OCI-LY7 (cell line): ENCODE data around the gene DHX15. TPM values are rescaled to one million over a fixed set of nuclear protein-coding genes. Genes with fewer than 3 reads are reported as not detected.

Experiments used
- BruUV-seq: library from RNA; stranded (reverse); fragments of 400-500 nt; replicated peaks from 2 replicates; lab custom pipeline; 2021; lab: Mats Ljungman, UMichigan
- CTCF ChIA-PET: fragments of 300-600 bp; sonication (Branson Sonifier 250); formaldehyde crosslinking; loops from one replicate; lab custom pipeline; 2022; ENCODE audit warnings: antibody characterized with exemption; ENCODE audit not compliant: unreplicated experiment; lab: Charles Lee
- POLR2A ChIA-PET: fragments of 300-600 bp; sonication (Branson Sonifier 250); formaldehyde crosslinking; loops from one replicate; lab custom pipeline; 2022; ENCODE audit warnings: antibody characterized with exemption; lab: Charles Lee
- DNase-seq: peaks from one replicate; pipeline ENCODE4 v3.0.0-alpha.2; 2015; ENCODE audit warnings: low spot score
- H2AFZ ChIP-seq: fragments of 200-600 bp; sonication (generic), shearing (Covaris generic); 2 replicates; pipeline ENCODE4 v1.6.1; 2014; ENCODE audit warnings: mild to moderate bottlenecking, antibody characterized with exemption, low read length, moderate library complexity
- H3K27ac ChIP-seq: fragments of 200-600 bp; sonication (generic); 2 replicates; pipeline ENCODE4 v1.5.1; 2014; ENCODE audit warnings: mixed run types, low read depth, mild to moderate bottlenecking, moderate library complexity, low read length, inconsistent platforms; ENCODE audit not compliant: poor library complexity, severe bottlenecking
- H3K36me3 ChIP-seq: fragments of 200-600 bp; sonication (generic); 2 replicates; pipeline ENCODE4 v1.6.1; 2014; ENCODE audit warnings: mild to moderate bottlenecking, antibody characterized with exemption, low read length, moderate library complexity, mixed read lengths; ENCODE audit not compliant: insufficient read depth
- H3K4me1 ChIP-seq: fragments of 200-600 bp; sonication (generic); 2 replicates; pipeline ENCODE4 v1.5.1; 2014; ENCODE audit warnings: mild to moderate bottlenecking, low read length; ENCODE audit not compliant: insufficient read depth, poor library complexity, severe bottlenecking
- H3K4me2 ChIP-seq: fragments of 200-600 bp; sonication (generic); 2 replicates; pipeline ENCODE4 v1.6.1; 2014; ENCODE audit warnings: mild to moderate bottlenecking, low read length
- H3K4me3 ChIP-seq: fragments of 200-600 bp; sonication (generic); 2 replicates; pipeline ENCODE4 v1.5.1; 2014; ENCODE audit warnings: mild to moderate bottlenecking, low read depth, low read length; ENCODE audit not compliant: poor library complexity, severe bottlenecking
- H3K79me2 ChIP-seq: fragments of 200-600 bp; sonication (generic); 2 replicates; pipeline ENCODE4 v1.6.1; 2016; ENCODE audit warnings: low read depth, mild to moderate bottlenecking, low read length, moderate library complexity, mixed read lengths; ENCODE audit not compliant: insufficient read depth
- H3K9me2 ChIP-seq: fragments of 200-600 bp; sonication (generic); 2 replicates; pipeline ENCODE4 v1.6.1; 2016; ENCODE audit warnings: mild to moderate bottlenecking, low read length, mixed read lengths; ENCODE audit not compliant: insufficient read depth
- H3K9me3 ChIP-seq: fragments of 200-600 bp; sonication (generic); 2 replicates; pipeline ENCODE4 v1.6.1; 2014; ENCODE audit warnings: mild to moderate bottlenecking, mixed run types, low read length, mixed read lengths
- H4K20me1 ChIP-seq: fragments of 200-600 bp; sonication (generic); 2 replicates; pipeline ENCODE4 v1.6.1; 2014; ENCODE audit warnings: mild to moderate bottlenecking, antibody characterized with exemption, low read length, moderate library complexity, mixed read lengths; ENCODE audit not compliant: insufficient read depth
- EZH2phosphoT487 ChIP-seq: fragments of 200-600 bp; sonication (generic); IDR thresholded peaks from 2 replicates; pipeline ENCODE4 v1.6.1; 2018; ENCODE audit warnings: low read depth, borderline replicate concordance, mild to moderate bottlenecking, mixed run types, antibody characterized with exemption, low read length, moderate library complexity, mixed read lengths
- intact Hi-C: fragments of 100-400 bp; cut with micrococcal nuclease; formaldehyde crosslinking; loops from one replicate; pipeline ENCODE4 v1.10.0; 2022; ENCODE audit not compliant: unreplicated experiment
- total RNA-seq, 2 experiments: library from RNA; depleted of rRNA in 1 of 2; stranded (reverse); fragments of >200 nt in 1 of 2; shearing (Covaris generic) in 1 of 2; gene quantifications; 2 replicates each; pipeline ENCODE4 v1.2.3, GENCODE V29; 2014 to 2022
- TF ChIP-seq, protein P1 (sequence below): fragments of 200-600 bp; sonication (generic); conservative IDR thresholded peaks from 2 replicates; pipeline ENCODE4 v1.5.1; 2014; ENCODE audit warnings: mild to moderate bottlenecking, antibody characterized with exemption, low read length, moderate library complexity, mixed read lengths

DHX15 gene
- total RNA-seq, 2 experiments from 2014 or later: 189 to 237 TPM

DNA sequence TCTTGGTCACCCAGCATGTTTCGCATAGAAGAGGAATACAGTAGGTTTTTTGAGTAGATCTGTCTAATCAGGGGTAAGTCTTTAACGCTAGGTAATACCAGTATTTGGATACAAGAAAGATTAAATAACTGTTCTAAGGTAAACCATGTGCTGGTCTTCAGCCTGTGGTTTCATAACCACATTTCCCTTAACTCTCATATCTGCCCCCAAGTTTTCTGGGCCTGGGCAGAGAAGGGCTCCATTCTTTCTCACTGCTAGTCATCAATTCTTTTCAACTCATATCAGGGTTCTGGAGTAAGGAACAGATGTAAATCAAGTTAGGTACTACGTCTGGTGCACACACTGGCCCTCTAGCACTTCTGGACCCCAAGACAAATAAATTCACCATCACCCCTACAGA lies 49.0 kb downstream of the DHX15 start:
- no TSS peak for BruUV-seq
- no peak overlapping the region for H2AFZ ChIP-seq
- H3K9me3 ChIP-seq: no peaks in the 10 kb centered on the region
- no peak overlapping the region for H3K4me2 ChIP-seq
- peaks cover 100% of the 10 kb centered on the region for H3K36me3 ChIP-seq
- no peaks in the 10 kb centered on the region for H3K9me2 ChIP-seq
- TF ChIP-seq EZH2phosphoT487: no peak
- TF ChIP-seq, protein P1, sequence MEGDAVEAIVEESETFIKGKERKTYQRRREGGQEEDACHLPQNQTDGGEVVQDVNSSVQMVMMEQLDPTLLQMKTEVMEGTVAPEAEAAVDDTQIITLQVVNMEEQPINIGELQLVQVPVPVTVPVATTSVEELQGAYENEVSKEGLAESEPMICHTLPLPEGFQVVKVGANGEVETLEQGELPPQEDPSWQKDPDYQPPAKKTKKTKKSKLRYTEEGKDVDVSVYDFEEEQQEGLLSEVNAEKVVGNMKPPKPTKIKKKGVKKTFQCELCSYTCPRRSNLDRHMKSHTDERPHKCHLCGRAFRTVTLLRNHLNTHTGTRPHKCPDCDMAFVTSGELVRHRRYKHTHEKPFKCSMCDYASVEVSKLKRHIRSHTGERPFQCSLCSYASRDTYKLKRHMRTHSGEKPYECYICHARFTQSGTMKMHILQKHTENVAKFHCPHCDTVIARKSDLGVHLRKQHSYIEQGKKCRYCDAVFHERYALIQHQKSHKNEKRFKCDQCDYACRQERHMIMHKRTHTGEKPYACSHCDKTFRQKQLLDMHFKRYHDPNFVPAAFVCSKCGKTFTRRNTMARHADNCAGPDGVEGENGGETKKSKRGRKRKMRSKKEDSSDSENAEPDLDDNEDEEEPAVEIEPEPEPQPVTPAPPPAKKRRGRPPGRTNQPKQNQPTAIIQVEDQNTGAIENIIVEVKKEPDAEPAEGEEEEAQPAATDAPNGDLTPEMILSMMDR: no peak
- H3K4me3 ChIP-seq: no peak overlapping the region
- H3K4me1 ChIP-seq: no peaks in the 10 kb centered on the region
- intact Hi-C loops: no loop called here
- no peak for DNase-seq
- H3K27ac ChIP-seq: no peak overlapping the region
- POLR2A ChIA-PET: interaction anchor here (1.3 kb wide), 1 partner anchor 8 kb away, joined by 5 read pairs; no protein-coding TSS in a partner anchor
- peaks cover 42% of the 10 kb centered on the region for H4K20me1 ChIP-seq
- CTCF ChIA-PET: no interaction called here
- peaks cover 81% of the 10 kb centered on the region for H3K79me2 ChIP-seq

DNA sequence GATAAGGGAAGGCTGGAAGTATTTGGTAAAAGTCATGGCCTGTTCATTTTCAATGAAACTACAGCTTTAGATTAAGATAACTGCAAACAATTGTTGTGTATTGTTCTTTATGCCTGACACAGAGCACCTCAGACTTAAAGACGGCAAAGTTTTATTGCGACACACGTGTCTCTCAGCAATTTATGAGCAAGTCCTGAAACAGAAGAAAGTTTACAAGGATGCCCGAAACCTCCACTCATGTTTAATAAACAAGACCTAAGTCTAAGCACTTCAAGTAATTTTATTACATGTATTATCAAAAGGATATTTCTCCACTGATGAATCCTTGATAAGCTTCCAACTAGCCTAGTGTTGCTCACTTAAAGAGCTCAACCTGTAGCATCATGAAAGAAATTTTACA lies 51.0 kb downstream of the DHX15 start:
- Histone ChIP-seq H3K79me2 (peaks cover 64% of the 10 kb centered on the region), H3K9me3 (no peaks in the 10 kb centered on the region), H3K9me2 (no peaks in the 10 kb centered on the region), H3K4me3 (no peak overlapping the region), H3K27ac (no peak overlapping the region), H3K4me2 (no peak overlapping the region), H2AFZ (no peak overlapping the region), H4K20me1 (peaks cover 32% of the 10 kb centered on the region), H3K4me1 (no peaks in the 10 kb centered on the region), H3K36me3 (peaks cover 100% of the 10 kb centered on the region)
- BruUV-seq: no TSS peak
- TF ChIP-seq, protein P1: no peak
- POLR2A ChIA-PET: interaction anchor here (0.8 to 1.3 kb wide), 5 partner anchors 8 to 48 kb away, joined by 3 read pairs; no protein-coding TSS in a partner anchor
- DNase-seq: no peak
- intact Hi-C loops: no loop called here
- CTCF ChIA-PET: no interaction called here

DNA sequence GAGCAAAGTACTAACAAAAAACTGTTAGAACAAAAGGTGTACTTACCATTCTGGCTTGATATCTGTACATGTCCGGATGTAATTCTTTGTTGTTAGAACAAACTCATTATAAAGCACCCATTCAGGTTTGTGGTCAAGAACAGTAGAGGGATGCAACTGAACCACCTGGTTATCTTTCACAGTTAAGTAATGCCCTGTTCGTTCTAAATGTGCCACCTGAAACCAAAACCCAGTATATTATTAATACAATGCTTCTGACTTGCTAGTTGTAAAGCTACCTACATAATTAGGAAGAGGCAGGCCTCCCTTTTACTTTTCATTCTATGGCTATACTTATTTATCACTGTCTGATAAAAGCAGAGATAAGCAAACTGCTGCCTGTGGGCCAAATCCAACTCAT lies 54.8 kb downstream of the DHX15 start:
- peaks cover 37% of the 10 kb centered on the region for H3K79me2 ChIP-seq
- H3K36me3 ChIP-seq: peaks cover 100% of the 10 kb centered on the region
- no peak overlapping the region for H3K4me2 ChIP-seq
- H3K27ac ChIP-seq: no peak overlapping the region
- H3K4me3 ChIP-seq: no peak overlapping the region
- no peaks in the 10 kb centered on the region for H3K9me2 ChIP-seq
- intact Hi-C loops: no loop called here
- H3K4me1 ChIP-seq: no peaks in the 10 kb centered on the region
- H2AFZ ChIP-seq: no peak overlapping the region
- no peak for TF ChIP-seq EZH2phosphoT487
- TF ChIP-seq, protein P1: no peak
- DNase-seq: no peak
- H3K9me3 ChIP-seq: no peaks in the 10 kb centered on the region
- ChIA-PET POLR2A (interaction anchor here (1.2 to 1.6 kb wide), 2 partner anchors 10 to 39 kb away, joined by 3 to 5 read pairs; no protein-coding TSS in a partner anchor), CTCF (no interaction called here)
- peaks cover 17% of the 10 kb centered on the region for H4K20me1 ChIP-seq
- BruUV-seq: no TSS peak
